GM18951 (cell line): Measurements from ENCODE around the gene FOXP1.
"Not testable (repeated sequence)": the region's sequence is repeated elsewhere in the genome, so short reads cannot be mapped to it uniquely, and the experiment has no call there.

Source experiments
- POLR2A ChIP-seq: IDR thresholded peaks from 4 replicates; pipeline ENCODE4 v1.6.1; 2011; ENCODE audit warnings: mild to moderate bottlenecking; ENCODE audit not compliant: insufficient read length, insufficient read depth; ENCODE audit errors: extremely low read depth
- in situ Hi-C: fragments of 300-500 bp; cut with MboI; formaldehyde crosslinking; loops from one replicate; pipeline ENCODE4 v1.12.0; 2022; ENCODE audit warnings: low sequenced_read_pairs, mixed read lengths, inconsistent platforms; ENCODE audit not compliant: unreplicated experiment

Gene FOXP1

GRCh38 chr3:71443332-71443731 lies 140.2 kb downstream of the FOXP1 start:
- in situ Hi-C loops: no loop called here
- TF ChIP-seq POLR2A: no peak

- no peak for TF ChIP-seq POLR2A
- in situ Hi-C loops: no loop called here
Observed at GRCh38 chr3:71442652-71443042, 140.9 kb downstream of the FOXP1 start.

- in situ Hi-C loops: no loop called here
- TF ChIP-seq POLR2A: no peak
Observed at GRCh38 chr3:71441925-71442651, 141.4 kb downstream of the FOXP1 start.

- in situ Hi-C loops: no loop called here
- TF ChIP-seq POLR2A: no peak
Observed at GRCh38 chr3:71441217-71441924, 142.2 kb downstream of the FOXP1 start.

- in situ Hi-C loops: no loop called here
- no peak for TF ChIP-seq POLR2A
Observed at GRCh38 chr3:71438904-71439303, 144.6 kb downstream of the FOXP1 start.

GRCh38 chr3:71438071-71438685 lies 145.3 kb downstream of the FOXP1 start:
- TF ChIP-seq POLR2A: no peak
- in situ Hi-C loops: no loop called here

GRCh38 chr3:71436337-71436736 lies 147.2 kb downstream of the FOXP1 start:
- no peak for TF ChIP-seq POLR2A
- in situ Hi-C loops: no loop called here

GRCh38 chr3:71435836-71436235 lies 147.7 kb downstream of the FOXP1 start:
- in situ Hi-C loops: not testable (repeated sequence)

GRCh38 chr3:71433631-71434030 lies 149.9 kb downstream of the FOXP1 start:
- no peak for TF ChIP-seq POLR2A
- in situ Hi-C loops: no loop called here

- in situ Hi-C loops: no loop called here
- TF ChIP-seq POLR2A: no peak
Observed at GRCh38 chr3:71432044-71432975, 151.2 kb downstream of the FOXP1 start.

- no peak for TF ChIP-seq POLR2A
- in situ Hi-C loops: no loop called here
Observed at GRCh38 chr3:71430941-71431552, 152.5 kb downstream of the FOXP1 start.

GRCh38 chr3:71429597-71429988 lies 153.9 kb downstream of the FOXP1 start:
- TF ChIP-seq POLR2A: no peak
- in situ Hi-C loops: no loop called here
